NCI-H146 treated with DMSO at 0.1 percent for 48 hours (cell line): Measurements from ENCODE around the gene TMEM135.
"Not testable (repeated sequence)": the region's sequence is repeated elsewhere in the genome, so short reads cannot be mapped to it uniquely, and the experiment has no call there.

ENCODE experiments used
- DNase-seq: peaks from one replicate; lab custom pipeline; 2025; ENCODE audit not compliant: unreplicated experiment; lab: John Stamatoyannopoulos, UW

TMEM135 gene

DNA sequence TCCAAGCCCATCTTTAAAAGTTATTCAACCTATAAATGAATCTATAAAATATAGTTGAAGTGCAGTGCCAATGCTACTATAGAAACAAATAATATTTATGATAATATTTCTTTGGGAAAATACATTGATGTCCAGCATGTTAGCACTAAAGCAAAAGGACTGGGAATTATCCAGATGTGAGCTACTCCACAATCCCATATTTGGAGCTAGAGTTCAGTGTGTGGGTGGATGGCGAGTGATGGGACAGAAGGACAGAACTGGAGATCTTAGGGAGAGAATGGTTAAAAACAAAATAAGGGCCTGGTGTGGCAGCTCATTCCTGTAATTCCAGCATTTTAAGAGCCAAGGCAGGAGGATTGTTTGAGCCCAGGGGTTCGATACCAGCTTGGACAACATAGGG, 216.8 kb downstream of the TMEM135 start:
- no peak for DNase-seq

DNA sequence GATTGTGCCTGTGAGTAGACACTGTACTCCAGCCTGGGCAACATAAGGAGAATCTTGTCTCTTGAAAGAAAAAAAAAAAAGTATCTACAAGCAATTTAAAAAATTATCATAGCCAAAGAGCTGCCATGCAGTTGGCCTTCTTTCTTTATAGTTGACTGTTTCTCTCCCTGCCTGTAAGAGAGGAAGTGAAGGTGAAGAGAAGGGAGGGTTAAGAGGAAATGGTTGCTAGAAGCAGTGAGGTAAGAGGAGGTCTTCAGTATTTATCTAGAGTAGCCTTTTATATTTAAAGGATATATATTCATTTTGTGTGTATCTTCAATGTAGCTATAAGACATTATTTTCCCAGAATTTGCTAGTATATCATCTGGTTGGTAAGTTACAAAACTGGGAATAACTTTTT, 217.9 kb downstream of the TMEM135 start:
- no peak for DNase-seq

- no peak for DNase-seq
Measured at GRCh38 chr11:87256694-87257340, 219.1 kb downstream of the TMEM135 start.

GRCh38 chr11:87258171-87258833, 220.6 kb downstream of the TMEM135 start:
- no peak for DNase-seq

- no peak for DNase-seq
Measured at GRCh38 chr11:87259736-87260135, 222.0 kb downstream of the TMEM135 start.

GRCh38 chr11:87260811-87261210, 223.1 kb downstream of the TMEM135 start:
- no peak for DNase-seq

GRCh38 chr11:87263264-87263838, 225.6 kb downstream of the TMEM135 start:
- no peak for DNase-seq

GRCh38 chr11:87263979-87264378, 226.2 kb downstream of the TMEM135 start:
- DNase-seq = no peak

GRCh38 chr11:87265132-87265531, 227.4 kb downstream of the TMEM135 start:
- no peak for DNase-seq

GRCh38 chr11:87265979-87266378, 228.2 kb downstream of the TMEM135 start:
- no peak for DNase-seq

- no peak for DNase-seq
Measured at GRCh38 chr11:87266751-87267150, 229.0 kb downstream of the TMEM135 start.

DNA sequence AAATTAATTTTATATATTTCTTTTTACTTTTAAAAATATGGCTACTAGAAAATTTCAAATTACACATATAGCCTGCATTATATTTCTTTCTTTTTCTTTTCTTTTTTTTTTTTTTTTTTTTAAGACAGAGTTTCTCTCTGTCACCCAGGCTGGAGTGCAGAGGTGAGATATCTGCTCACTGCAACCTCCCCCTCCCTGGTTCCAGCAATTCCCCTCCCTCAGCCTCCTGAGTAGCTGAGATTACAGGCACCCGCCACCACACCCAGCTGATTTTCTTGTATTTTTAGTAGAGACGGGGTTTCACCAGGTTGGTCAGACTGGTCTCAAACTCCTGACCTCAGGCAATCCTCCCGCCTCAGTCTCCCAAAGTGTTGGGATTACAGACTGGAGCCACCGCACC, 234.2 kb downstream of the TMEM135 start:
- DNase-seq = not testable (repeated sequence)

DNA sequence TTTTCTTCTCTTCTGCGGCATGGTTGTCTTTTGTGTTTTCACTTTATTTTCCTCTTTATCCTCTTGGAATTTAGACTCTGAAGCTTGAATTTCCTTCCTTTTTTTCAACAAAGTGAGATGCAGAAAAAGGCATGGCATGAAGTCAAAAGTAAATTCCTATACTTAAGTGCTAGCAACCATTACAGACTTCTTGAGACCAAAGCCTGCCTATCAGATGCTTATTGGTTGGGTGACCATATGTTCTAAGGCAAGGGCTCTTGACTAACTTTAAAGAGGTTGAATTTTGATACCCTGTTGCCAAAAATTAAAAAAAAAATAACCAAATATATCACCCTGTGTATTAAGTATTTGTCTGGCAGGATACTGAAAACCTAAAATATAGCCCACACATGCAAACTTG, 237.4 kb downstream of the TMEM135 start:
- no peak for DNase-seq

DNA sequence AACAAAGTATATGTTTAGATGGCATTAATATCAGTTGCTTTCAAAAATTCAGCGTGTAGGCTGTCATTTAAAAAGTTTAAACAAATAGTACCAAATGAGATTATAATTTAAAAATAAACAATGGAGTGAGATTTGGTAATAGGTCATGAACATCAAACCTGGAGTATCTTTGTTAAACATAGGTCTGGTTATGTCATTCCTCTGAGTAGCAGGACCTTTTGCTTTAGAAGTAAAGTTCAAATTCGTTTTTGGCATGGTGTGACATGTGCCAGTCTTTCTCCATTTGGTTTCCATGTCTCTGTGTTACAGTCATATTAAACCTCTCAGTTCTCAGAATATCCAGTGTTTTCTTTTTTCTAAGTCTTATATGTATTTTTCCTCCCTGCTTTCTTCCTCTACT, 242.4 kb downstream of the TMEM135 start:
- no peak for DNase-seq

DNA sequence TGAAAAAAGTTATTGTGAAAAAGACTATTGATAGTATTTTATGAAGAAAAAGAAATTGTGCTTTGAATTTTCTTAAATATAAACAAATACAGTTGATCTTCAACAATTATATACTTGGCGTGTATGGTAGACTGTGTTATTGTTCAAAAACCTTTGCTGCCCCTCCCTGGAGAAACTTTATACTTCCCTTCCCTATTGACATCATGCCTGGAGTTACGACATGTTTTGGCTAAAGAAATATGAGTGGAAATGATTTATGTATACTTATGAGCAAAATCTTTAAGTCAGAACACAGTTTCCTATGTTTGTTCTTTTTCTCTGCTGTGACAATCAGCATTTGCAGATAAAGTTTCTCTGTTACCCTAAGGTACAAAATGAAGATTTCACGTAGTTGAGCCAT, 243.8 kb downstream of the TMEM135 start:
- DNase-seq = no peak

DNA sequence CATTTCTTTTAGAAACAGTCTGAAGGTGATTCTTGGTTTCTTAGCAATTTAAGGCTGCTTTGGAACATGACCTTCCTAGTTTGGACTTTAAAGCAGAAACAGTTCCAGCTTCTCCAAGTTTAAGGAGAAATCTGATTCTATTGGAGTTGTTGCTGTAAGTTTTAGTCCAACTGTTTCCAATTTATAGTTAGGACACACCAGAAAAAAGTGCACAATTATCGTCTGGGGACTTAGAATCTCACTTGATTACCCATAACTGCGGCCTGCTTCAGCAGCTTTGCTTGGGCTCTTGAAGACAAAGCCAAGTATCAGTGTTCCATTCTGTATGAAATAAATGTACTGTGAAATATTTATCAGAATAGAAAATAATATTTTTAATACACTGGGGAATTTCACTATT, 246.6 kb downstream of the TMEM135 start:
- DNase-seq = no peak

GRCh38 chr11:87285674-87286073, 247.9 kb downstream of the TMEM135 start:
- not testable (repeated sequence) for DNase-seq

DNA sequence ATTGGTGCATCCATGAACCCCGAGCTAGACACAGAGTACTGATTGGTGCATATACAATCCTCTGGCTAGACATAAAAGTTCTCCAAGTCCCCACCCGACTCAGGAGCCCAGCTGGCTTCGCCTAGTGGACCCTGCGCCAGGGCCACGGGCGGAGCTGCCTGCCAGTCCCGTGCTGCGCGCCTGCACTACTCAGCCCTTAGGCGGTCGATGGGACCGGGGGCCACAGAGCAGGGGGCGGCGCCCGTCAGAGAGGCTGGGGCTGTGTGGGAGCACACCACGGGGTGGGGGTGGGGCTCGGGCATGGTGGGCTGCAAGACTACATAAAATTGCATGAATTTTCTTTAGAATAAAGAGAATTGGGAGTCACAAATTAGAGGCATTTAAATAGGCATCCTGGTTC, 248.6 kb downstream of the TMEM135 start:
- no peak for DNase-seq

GRCh38 chr11:87290304-87290922, 252.7 kb downstream of the TMEM135 start:
- DNase-seq = peak; percentile 15

- DNase-seq = no peak
Measured at GRCh38 chr11:87292598-87292997, 254.9 kb downstream of the TMEM135 start.

- DNase-seq = no peak
Measured at GRCh38 chr11:87295237-87295636, 257.5 kb downstream of the TMEM135 start.

DNA sequence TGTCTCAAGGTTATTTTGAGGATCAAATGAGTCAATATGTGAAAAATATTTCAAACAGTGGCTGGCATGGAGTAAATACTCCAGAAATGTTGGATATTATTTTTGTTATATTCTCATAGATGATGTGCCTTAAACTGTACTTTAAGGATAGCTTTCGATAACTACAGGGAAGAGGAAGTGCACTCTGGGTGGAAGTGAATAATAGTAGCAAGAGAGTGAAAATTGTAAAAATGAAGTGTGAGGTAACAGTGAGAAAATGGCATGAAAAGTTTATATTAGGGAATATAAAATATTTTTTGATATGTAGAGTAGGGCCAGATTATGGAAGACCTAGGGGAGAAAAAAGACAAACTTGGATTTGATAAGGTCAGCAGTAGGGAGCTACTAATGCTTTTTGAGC, 258.9 kb downstream of the TMEM135 start:
- no peak for DNase-seq
